GM18868 (cell line): ENCODE measurements around the gene A4GALT.
A peak's percentile ranks its signal among the peaks of the same experiment; 100 is the strongest.

ENCODE experiments used
- ATAC-seq: cut with Tn5 transposase; IDR thresholded peaks from one replicate; pipeline ENCODE4 v1.9.1; 2021; ENCODE audit warnings: mild to moderate bottlenecking, moderate library complexity; ENCODE audit not compliant: unreplicated experiment

Gene A4GALT

DNA sequence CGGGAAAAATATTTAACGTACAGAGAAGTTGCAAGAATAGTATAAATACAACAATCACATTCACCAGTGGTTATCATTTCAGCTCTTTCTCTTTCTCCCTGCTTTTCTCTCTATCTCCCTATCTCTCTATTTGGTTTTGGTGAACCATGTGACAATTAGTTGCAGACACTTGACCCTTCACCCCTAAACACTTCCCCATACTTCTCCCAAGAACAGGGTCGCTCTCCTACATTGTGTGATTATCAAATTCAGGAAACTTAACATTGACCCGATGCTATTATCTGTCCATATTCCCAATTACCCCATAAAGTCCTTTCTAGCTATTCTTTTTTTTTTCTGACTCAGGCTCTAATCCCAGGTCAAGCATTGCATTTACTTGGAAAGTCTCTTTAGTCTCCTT is 66.7 kb downstream of the A4GALT start:
- ATAC-seq = no peak

DNA sequence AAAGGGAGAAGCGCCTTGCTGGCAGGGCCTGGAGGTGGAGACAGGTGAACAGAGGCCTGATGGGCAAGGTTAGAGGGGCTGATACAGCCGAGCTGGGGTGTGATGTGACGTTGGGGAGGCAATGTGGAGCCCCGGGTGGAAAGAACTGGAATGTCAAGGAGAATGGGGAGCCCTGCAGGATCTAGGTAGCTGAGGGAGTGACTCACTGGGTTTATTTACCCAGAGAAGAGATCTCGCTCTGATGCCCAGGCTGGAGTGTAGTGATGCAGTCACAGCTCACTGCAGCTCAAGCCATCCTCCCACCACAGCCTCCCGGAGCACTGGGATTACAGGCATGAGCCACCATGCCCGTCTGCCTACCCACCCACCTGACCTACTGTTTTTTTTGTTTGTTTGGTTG is 69.5 kb downstream of the A4GALT start:
- ATAC-seq = no peak

DNA sequence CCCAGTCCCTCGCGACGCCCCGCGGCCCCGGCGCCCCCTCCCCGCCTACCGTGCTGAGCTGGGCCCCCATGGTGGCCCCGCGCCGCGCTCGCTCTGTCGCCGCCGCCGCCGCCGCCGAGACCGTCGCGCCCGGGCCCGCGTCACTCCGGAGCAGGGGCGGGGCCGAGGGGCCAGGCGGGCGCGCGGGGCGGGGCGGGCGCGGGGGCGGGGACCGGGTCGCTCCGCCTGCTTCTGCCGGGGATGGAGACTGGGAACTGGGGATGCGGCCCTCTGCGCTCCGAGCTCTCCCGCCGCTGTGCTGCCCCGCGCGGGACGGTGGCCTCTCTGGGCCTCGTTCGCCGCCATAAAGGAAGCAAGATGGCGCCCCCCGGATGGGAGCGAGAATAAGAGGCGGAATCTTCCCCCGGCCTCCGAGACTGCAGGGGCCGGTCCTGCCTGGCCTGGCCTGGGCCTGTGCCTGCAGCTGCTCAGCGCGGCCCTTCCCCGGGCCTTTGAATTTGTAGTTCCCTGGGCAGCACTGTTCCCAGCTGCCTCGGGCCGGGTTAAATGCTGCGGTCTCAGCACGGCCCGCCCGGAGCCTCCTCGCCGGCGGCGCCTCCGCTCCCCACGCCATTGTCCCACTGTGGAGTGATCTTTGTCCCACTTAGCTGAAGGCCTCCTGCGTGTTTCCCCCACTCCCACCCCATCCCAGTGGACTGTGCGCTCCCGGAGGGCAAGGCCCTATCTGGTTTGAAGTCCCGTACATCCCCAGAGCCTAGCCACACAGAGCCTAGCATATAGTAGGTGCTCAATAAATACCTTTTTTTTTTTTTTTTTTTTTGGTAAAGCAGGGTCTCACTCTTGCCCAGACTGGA is 71.2 kb downstream of the A4GALT start, which contains the start of gene CYB5R3:
Gene CYB5R3, minus strand, starts transcription at position 147 of the 854 bp plus-strand sequence. Its CDS starts 77 bp downstream, at position 70.
- peak; percentile 67 for ATAC-seq

DNA sequence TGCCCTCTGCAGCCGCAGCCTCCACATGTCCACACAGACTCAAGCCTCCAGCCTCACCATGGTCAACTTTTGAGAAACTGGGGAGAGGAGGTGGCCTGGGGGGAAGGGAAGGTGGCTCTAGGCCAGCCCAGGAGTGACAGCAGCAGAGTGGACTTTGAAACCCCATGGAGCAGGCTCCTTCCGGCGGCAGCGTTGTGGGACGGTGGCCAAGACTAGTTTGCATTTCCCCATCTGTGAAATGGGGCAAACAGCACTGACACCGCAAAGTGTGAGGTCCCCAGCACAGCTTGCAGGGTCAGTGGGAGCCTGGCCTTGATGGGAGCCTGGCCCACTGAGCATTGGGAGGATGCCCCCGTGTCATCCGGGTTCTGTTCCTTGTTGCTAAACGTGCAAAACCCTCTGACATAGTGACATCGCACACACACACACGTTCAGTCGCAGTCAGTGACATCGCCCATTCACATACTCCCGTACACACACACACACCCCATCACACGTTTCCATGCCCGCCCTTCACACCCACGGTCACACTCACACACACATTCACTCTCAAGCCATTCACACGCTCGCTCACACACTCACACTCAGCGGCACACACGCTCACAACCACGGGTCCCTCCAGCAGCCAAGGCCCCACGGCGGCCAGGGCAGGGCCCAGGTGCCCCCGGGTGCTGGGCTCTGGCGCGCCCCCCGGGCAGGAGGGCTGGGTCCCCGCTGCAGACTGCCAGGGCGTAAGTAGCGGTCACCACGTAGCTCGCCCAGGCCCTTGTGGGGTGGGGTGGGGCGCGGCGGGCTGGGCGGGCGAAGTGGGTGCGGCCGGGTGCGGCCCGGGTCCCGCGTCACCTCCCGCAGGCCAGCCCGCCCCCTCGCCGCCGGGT is 72.1 kb downstream of the A4GALT start:
- ATAC-seq = peak; percentile 44

DNA sequence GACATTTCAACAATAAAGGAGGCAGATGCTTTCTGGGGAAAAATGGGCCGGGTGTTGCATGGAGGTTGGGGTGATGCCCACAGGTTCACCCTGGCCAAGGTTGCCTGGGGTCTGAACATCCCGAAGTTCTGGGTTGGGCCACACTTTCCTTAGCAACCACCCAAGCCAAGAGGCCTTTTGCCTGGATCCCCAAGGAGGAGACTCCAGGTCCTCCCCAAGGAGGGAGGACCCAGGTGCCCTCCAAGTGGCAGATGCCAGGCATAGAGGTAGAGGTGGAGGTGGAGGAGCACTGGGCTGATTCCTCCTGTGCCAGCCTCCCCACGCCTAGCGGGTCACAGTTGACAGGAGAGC is 72.7 kb downstream of the A4GALT start:
- no peak for ATAC-seq

DNA sequence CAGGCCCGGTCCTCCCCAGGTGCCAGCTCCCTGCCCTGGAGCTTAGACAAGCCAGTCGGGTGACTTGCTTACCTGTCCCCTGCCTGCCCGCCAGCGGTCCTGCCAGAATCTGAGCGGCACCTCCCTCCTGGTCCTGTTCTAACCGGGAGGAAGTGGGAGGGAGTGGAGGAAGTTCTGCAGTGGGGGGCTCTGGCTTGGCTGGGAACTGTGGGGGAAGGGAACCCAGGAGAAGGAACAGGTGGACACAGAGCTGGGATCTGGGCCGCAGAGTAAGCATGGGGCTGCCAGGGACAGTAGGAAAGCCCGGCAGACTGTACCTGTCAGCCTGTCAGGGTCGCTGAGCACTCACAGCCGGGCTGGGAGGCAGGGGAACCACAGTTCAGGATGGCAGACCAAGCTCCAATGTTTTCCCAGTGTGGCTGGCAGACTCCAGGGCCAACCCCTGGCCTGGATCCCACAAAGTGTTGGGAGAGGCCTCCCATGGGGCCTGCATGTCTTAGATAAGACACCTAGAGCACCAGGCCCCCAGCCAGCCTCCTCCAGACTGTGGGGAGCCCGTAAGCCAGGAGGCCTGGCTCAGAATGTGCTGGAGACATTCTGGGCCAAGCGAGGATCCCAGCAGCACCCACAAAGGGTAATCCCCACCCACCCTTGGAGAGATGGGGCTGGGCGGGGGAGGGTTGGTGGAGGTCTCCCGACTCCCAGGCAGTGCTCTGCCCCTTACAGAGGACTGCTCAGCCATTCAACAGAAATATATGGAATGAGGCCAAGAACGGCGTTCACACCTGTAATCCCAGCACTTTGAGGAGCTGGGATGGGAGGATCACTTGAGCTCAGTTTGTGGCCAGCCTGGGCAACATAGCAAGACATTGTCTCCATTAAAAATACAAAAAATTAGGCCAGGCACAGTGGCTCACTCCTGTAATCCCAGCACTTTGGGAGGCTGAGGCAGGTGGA is 73.8 kb downstream of the A4GALT start:
- ATAC-seq = no peak

DNA sequence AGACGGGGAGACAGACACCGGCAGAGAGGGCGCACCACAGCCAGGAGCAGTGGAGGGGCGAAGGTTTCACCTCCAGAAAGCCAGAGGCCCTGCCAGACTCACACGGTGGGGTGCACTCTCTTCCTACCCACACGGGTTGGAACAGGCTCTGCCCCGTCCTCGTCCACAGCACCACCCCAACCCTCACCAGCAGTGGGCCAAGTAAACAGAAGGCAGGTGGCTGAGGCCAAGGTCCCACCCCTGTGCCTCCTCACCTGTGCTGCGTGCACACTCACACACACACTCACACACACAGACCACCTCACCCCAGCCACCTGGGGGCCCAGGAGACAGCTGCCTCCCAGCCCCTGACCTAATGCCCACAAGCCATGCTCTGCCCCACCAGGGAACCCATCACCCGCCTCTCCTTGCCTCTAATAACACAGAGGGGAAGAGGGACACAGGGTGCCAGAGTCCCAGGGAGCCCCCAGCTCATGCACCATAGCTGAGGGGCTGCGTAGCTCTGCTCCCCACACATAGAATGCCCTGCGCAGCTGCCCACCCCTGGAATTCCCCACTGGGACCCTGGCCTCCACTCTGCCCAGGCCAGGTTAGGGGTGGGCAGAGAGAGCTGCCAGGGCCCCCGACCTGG is 74.6 kb downstream of the A4GALT start:
- no peak for ATAC-seq

DNA sequence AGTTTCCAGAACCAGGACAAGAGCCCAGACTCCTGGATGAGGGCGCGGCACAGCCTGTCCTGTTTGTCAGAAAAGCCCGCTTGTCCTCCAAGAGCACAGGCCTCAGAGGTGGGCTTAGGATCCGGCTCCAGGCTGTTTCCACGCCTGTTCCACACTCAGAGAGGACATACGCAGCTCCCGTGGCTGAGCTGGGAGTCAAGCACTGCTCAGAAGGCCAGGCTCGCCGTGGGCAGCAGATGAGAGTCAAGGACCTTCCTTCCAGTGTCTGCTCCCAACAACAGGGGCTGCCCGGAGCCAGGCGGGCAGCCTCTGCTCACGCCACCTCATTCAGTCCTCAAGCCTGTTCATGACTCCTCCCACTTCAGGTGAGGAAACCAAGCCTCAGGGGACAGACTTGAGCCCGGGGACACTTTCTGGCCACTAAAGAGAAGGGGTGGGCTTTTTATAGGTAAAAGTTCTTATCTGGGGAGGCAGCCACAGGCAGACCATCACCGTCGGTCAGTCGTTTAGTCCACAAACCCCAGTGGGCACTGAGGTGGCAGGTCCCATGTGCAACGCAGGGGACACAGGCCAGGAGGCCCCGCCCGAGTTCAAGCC is 75.2 kb downstream of the A4GALT start:
- no peak for ATAC-seq

DNA sequence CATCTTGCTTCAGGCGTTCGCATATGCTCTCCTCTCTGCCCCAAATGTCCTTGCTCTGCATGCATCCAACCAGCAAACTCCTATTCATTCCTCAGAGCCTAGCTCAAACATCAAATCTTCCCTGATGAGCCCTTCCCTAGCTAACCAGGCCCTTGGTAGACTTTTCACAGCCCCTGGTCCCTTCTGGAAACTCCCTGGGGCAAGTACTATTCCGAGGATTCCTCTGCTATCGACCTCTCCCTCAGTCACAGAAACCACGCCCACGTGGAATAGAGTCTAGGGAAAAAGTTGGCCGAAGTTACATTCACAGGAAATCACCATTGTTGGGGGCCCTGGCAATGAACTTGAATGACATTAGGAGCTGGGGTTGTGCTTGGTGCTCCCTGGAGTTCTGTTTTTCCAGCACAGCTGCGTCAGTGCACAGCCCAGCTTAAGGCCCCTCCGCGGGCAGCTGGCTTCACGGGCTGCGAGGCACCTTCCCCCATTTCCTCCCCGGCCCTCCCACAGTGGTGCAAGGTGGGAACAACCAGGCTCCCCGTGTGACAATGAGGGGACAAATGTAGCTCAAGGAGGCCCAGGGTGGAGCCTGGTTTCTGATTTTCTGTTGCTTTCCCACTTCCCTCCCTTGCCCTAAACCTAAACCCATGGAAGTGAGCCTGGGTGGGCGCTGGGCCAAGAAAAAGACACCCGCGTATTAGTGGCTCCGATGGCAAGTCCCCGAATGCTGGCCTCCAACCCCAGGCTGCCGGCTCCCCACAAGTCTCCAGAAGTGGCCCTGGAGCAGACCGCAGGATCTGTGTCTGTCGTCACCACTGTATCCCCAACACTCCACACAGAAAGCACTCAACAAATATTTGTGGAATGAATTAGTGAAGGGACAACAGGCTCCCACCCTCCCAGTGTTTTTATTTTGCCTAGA is 76.0 kb downstream of the A4GALT start:
- ATAC-seq = no peak

DNA sequence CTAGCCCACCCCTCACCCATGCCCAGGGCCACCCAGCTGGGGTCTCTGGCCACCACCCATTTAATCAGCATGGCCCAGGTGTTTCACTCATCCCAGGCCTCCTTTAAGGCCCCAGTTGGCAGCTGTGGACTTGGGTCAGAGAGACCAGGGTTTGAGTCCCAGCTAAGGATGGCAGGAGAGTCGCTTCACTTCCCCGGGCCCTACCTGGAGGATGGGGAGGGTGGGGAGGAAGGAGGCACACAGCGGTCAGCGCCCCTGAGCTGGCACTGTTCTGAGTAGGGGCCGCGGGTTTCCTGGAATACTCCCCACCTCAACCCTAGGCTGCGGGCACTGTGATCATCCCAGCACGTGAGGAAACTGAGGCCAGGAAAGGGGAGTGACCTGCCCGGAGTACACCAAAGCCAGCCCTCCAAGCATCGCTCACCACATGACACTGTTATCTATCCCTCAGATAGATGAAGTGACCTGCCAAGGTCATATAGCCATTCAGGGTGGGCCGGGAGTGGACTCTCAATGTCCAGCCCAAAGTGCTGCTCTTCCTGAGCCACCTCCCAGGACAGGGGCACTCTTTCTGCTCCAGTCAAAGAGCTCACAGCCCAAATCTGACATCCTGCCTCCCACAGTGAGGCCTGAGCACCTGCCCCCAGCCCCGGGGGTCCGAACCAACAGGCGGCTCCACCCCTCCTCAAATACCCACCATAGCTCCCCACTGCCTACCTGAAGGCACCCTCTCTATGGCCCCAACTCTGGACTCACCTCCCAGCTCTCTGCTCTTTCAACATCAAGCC is 76.8 kb downstream of the A4GALT start:
- no peak for ATAC-seq

DNA sequence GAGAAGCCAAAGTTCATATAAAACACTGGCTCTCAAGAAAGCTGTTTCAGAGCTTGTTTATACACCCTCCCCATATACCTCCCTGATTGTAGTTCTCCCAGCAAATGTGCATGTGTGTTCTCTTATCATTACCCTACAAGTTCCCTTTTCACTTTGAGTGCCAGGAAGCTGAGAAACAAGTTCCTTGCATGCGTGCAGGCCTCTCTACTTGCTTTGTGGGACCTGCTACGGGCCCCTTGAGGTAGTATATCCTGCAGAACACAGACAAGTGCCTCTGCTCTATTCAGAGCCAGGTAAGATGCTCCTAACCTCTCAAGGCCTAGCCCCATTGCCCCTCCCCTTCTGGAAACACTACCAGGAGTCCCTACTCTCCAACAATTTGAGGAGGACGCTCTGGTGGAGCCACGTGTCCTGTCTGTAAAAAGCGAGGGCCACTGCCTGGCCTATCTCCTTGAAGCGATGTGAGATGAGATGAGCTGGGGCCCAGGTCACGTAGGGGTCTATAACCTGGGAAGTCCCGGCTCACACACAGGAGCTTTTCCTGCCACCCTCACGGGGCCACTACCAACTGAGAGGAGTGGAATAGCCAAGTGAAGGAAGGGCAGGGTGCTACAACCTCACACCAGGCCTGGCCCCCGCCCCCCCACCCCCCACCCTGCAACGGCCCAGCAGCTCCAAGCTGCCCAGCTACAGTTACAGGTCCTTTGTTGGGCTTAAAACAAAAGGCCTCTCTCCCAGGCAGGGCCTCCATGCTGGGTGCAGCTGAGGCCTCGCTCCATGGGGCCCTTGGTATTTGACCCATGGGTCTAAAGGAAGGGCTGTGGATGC is 77.7 kb downstream of the A4GALT start:
- peak; percentile 43 for ATAC-seq
